ENCODE measurements around the gene ST8SIA2.

ST8SIA2 gene

GRCh38 chr15:92455271-92455670, 61.6 kb downstream of the ST8SIA2 start:
- no peak overlapping the region for H3K4me3 ChIP-seq (replicated peaks in 1 of 2; ENCODE audit: low read depth in 2 of 2, low read length in 2 of 2)
- no peak for DNase-seq (ENCODE audit: low read depth in 2 of 2)
- no peak for TF ChIP-seq CTCF (IDR thresholded peaks at IDR 0.05; ENCODE audit: low read depth, low read length)

DNA sequence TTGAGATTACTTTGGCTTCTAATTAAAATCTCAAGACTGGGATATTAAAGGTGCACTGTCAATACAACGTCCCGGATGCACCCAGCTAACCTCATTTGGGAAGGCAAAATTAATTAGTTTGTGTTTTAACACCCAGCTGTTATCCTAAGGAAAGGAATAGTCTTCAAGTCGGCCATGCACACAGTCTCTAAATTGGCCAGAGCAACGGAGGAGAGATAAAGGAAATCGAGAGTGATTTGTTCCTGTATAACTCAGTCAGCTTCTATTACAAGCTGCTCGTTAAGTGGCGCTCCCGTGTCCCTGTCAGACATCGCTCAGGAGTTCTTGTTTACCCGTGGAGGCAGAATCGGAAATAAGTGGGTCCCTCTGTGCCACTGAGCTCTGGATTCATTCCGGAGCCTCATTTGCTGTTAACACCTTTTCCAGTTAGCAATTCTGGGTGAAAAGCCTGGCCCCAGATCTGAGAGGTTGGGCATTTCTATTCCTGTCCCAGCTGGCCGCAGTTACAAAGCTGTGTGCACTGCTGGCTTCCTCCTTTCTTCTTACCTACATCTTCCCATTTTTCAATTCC, 63.9 kb downstream of the ST8SIA2 start:
- no peak for DNase-seq (ENCODE audit: low read depth in 2 of 2)
- no peak overlapping the region for H3K4me3 ChIP-seq (replicated peaks in 1 of 2; ENCODE audit: low read depth in 2 of 2, low read length in 2 of 2)
- no peak for TF ChIP-seq CTCF (IDR thresholded peaks at IDR 0.05; ENCODE audit: low read depth, low read length)

DNA sequence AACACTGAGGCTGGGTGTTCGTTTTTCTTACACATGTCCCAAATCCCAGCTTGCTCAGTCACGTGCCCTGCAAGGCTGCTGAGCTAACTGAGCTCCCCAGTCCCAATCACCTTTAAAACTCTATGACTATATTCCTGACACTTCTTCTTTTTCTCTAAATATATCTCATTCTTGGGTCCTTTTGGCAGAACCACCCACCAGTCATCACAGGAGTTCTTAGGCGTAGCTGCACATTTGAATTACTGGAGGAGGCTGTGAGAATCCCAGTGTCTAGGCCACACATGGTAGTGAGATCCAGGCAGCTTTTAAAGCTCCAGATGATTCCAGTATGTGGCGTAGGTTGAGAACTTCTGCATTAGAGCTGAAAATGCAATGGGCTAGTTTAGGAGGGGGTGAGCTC, 66.3 kb downstream of the ST8SIA2 start:
- TF ChIP-seq CTCF (IDR thresholded peaks at IDR 0.05; ENCODE audit: low read depth, low read length): no peak
- no peak for DNase-seq (ENCODE audit: low read depth in 2 of 2)
- no peak overlapping the region for H3K4me3 ChIP-seq (replicated peaks in 1 of 2; ENCODE audit: low read depth in 2 of 2, low read length in 2 of 2)

- no peak for DNase-seq (ENCODE audit: low read depth in 2 of 2)
- no peak for TF ChIP-seq CTCF (IDR thresholded peaks at IDR 0.05; ENCODE audit: low read depth, low read length)
- H3K4me3 ChIP-seq (replicated peaks in 1 of 2; ENCODE audit: low read depth in 2 of 2, low read length in 2 of 2): no peak overlapping the region
Observed at GRCh38 chr15:92462424-92463125, 68.9 kb downstream of the ST8SIA2 start.

DNA sequence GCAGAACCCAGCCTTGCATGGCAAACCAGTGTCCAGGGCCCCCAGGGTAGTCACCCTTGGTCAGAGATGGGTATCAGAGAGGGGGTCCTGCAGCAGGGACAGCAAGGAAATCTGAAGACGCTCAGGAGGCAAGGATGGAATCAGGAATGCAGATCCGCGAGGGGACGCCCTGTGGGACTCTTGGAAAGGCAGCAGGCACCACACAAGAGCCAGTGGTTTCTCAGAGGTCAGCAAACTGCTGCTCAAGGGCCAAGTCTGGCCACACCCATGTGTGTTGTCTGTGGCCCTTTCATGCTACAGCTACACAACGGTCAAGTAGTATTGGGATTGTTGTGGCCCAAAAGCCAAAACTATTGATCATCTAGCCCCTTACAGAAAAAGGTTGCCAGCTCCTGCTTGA, 69.7 kb downstream of the ST8SIA2 start:
- TF ChIP-seq CTCF (IDR thresholded peaks at IDR 0.05; ENCODE audit: low read depth, low read length): no peak
- no peak for DNase-seq (ENCODE audit: low read depth in 2 of 2)
- H3K4me3 ChIP-seq (replicated peaks in 1 of 2; ENCODE audit: low read depth in 2 of 2, low read length in 2 of 2): no peak overlapping the region

- no peak for TF ChIP-seq CTCF (IDR thresholded peaks at IDR 0.05; ENCODE audit: low read depth, low read length)
- DNase-seq (ENCODE audit: low read depth in 2 of 2): no peak
- no peak overlapping the region for H3K4me3 ChIP-seq (replicated peaks in 1 of 2; ENCODE audit: low read depth in 2 of 2, low read length in 2 of 2)
Observed at GRCh38 chr15:92463826-92464225, 70.1 kb downstream of the ST8SIA2 start.
